Sigmoid colon (tissue), 7 donors: ENCODE results near the gene TEX51. TPM values are rescaled to one million over a fixed set of nuclear protein-coding genes. Genes with fewer than 3 reads are reported as not detected.

Experiments used
- DNase-seq: peaks from one replicate; pipeline ENCODE4 v3.0.0-alpha.2; 2019
- H3K27ac ChIP-seq, 4 donors: fragments of 200-600 bp; sonication (generic); one replicate each; pipeline ENCODE4 v1.5.1; 2016 to 2019; ENCODE audit warnings: mild to moderate bottlenecking in 1 of 4
- H3K27me3 ChIP-seq, 3 donors: fragments of 200-600 bp; sonication (generic); one replicate each; pipeline ENCODE4 v1.5.1; 2019; ENCODE audit warnings: mild to moderate bottlenecking in 1 of 3
- H3K36me3 ChIP-seq, 4 donors: fragments of 200-600 bp; sonication (generic); one replicate each; pipeline ENCODE4 v1.5.1; 2016 to 2019
- H3K4me1 ChIP-seq, 4 donors: fragments of 200-600 bp; sonication (generic); one replicate each; pipeline ENCODE4 v1.5.1; 2017 to 2019
- H3K4me3 ChIP-seq, 4 donors: fragments of 200-600 bp; sonication (generic); one replicate each; pipeline ENCODE4 v1.5.1; 2017 to 2019; ENCODE audit warnings: mild to moderate bottlenecking in 2 of 4, moderate library complexity in 1 of 4
- H3K9me3 ChIP-seq, 4 donors: fragments of 200-600 bp in 3 of 4; sonication (generic) in 3 of 4; one replicate each; pipeline versions ENCODE4 v1.5.1 to v1.6.1; 2013 to 2019
- CTCF ChIP-seq, 4 experiments: fragments of 450-650 bp in 3 of 4; fragments of 200-600 bp in 1 of 4; IDR thresholded peaks; one replicate each; pipeline ENCODE4 v1.5.1; 2016 to 2019; ENCODE audit warnings: antibody characterized with exemption in 4 of 4, mild to moderate bottlenecking in 3 of 4, moderate library complexity in 2 of 4
- EP300 ChIP-seq, 4 donors: sonication (generic); formaldehyde crosslinking; IDR thresholded peaks; one replicate each; pipeline ENCODE4 v1.6.1; 2017; ENCODE audit warnings: antibody characterized with exemption in 4 of 4
- POLR2A ChIP-seq, 2 donors: fragments of 450-650 bp; IDR thresholded peaks; one replicate each; pipeline ENCODE4 v1.6.1; 2016; ENCODE audit warnings: antibody characterized with exemption in 2 of 2, mild to moderate bottlenecking in 2 of 2, moderate library complexity in 2 of 2
- POLR2AphosphoS5 ChIP-seq, 4 donors: sonication (generic); formaldehyde crosslinking; IDR thresholded peaks; one replicate each; pipeline ENCODE4 v1.6.1; 2017; ENCODE audit warnings: antibody characterized with exemption in 4 of 4
- WGBS, 2 donors: extraction: QIAGEN DNeasy Blood & Tissue Kit; methylation state at CpG; one replicate each; pipeline ENCODE4 v1.1.7; 2013; 5-methylcytosine and 5-hydroxymethylcytosine counted together
- intact Hi-C: fragments of 100-400 bp; cut with DNase I; formaldehyde crosslinking; loops from one replicate; pipeline ENCODE4 v1.15.1; 2023
- polyA plus RNA-seq, 3 donors: library from polyadenylated mRNA; stranded (reverse); fragments of 200-250 nt; gene quantifications; one replicate each; pipeline ENCODE4 v1.2.3, GENCODE V29; 2013
- total RNA-seq, 4 donors: library from RNA; depleted of rRNA; stranded (reverse); fragments of >200 nt; gene quantifications; one replicate each; pipeline ENCODE4 v1.1.0, GENCODE V29; 2016
- donor health status: healthy with polysubstance abuse.
- donor health status: Bipolar disorder and iron deficiency.
- donor health status: healthy.

Gene TEX51
- total and polyA plus RNA-seq, 7 donors: 1.2 TPM; not detected in 6

- no peak overlapping the region for H3K27ac ChIP-seq
- WGBS, 2 donors: 52 to 68% methylated on average over 2 of the region's 2 CpGs
- no peaks in the 10 kb centered on the region for H3K27me3 ChIP-seq
- no peak for DNase-seq
- no peak for TF ChIP-seq EP300 (IDR thresholded peaks at IDR 0.05)
- TF ChIP-seq POLR2A (IDR thresholded peaks at IDR 0.05): no peak
- no peak for TF ChIP-seq POLR2AphosphoS5 (IDR thresholded peaks at IDR 0.05)
- no peak for TF ChIP-seq CTCF (IDR thresholded peaks at IDR 0.05)
- intact Hi-C loops: no loop called here
- no peaks in the 10 kb centered on the region for H3K36me3 ChIP-seq
- H3K4me1 ChIP-seq: no peaks in the 10 kb centered on the region
- H3K4me3 ChIP-seq: no peak overlapping the region
- H3K9me3 ChIP-seq: no peaks in the 10 kb centered on the region
Observed at GRCh38 chr2:126860385-126860784, 38.3 kb upstream of the TEX51 start.

GRCh38 chr2:126862730-126863129 lies 36.0 kb upstream of the TEX51 start:
- intact Hi-C loops: no loop called here
- H3K4me1 ChIP-seq: no peaks in the 10 kb centered on the region
- no peaks in the 10 kb centered on the region for H3K9me3 ChIP-seq
- no peaks in the 10 kb centered on the region for H3K36me3 ChIP-seq
- 77 to 80% methylated on average over 1 of the region's 1 CpG for WGBS, 2 donors
- H3K27me3 ChIP-seq: no peaks in the 10 kb centered on the region
- no peak for TF ChIP-seq POLR2A (IDR thresholded peaks at IDR 0.05)
- TF ChIP-seq EP300 (IDR thresholded peaks at IDR 0.05): no peak
- TF ChIP-seq POLR2AphosphoS5 (IDR thresholded peaks at IDR 0.05): no peak
- no peak for DNase-seq
- no peak overlapping the region for H3K27ac ChIP-seq
- no peak overlapping the region for H3K4me3 ChIP-seq

- Histone ChIP-seq H3K27ac (no peak overlapping the region), H3K9me3 (no peaks in the 10 kb centered on the region), H3K4me1 (no peaks in the 10 kb centered on the region), H3K36me3 (no peaks in the 10 kb centered on the region), H3K27me3 (no peaks in the 10 kb centered on the region), H3K4me3 (no peak overlapping the region)
- intact Hi-C loops: no loop called here
- 41 to 61% methylated on average over 5 of the region's 5 CpGs for WGBS, 2 donors
- TF ChIP-seq POLR2A (IDR thresholded peaks at IDR 0.05) (no peak), CTCF (IDR thresholded peaks at IDR 0.05) (no peak), EP300 (IDR thresholded peaks at IDR 0.05) (no peak), POLR2AphosphoS5 (IDR thresholded peaks at IDR 0.05) (no peak)
- no peak for DNase-seq
Observed at GRCh38 chr2:126863336-126864015, 35.2 kb upstream of the TEX51 start.

- H3K27me3 ChIP-seq: no peaks in the 10 kb centered on the region
- no peak for DNase-seq
- H3K36me3 ChIP-seq: no peaks in the 10 kb centered on the region
- intact Hi-C loops: no loop called here
- no peak overlapping the region for H3K27ac ChIP-seq
- H3K9me3 ChIP-seq: no peaks in the 10 kb centered on the region
- no peaks in the 10 kb centered on the region for H3K4me1 ChIP-seq
- WGBS, 2 donors: 74 to 91% methylated on average over 3 of the region's 3 CpGs
- no peak for TF ChIP-seq POLR2A (IDR thresholded peaks at IDR 0.05)
- no peak for TF ChIP-seq CTCF (IDR thresholded peaks at IDR 0.05)
- TF ChIP-seq POLR2AphosphoS5 (IDR thresholded peaks at IDR 0.05): no peak
- no peak for TF ChIP-seq EP300 (IDR thresholded peaks at IDR 0.05)
- H3K4me3 ChIP-seq: no peak overlapping the region
Observed at GRCh38 chr2:126864861-126865260, 33.8 kb upstream of the TEX51 start.

GRCh38 chr2:126866451-126866850 lies 32.2 kb upstream of the TEX51 start:
- no peak for TF ChIP-seq POLR2AphosphoS5 (IDR thresholded peaks at IDR 0.05)
- no peak for TF ChIP-seq CTCF (IDR thresholded peaks at IDR 0.05)
- TF ChIP-seq POLR2A (IDR thresholded peaks at IDR 0.05): no peak
- TF ChIP-seq EP300 (IDR thresholded peaks at IDR 0.05): no peak
- no peak overlapping the region for H3K4me3 ChIP-seq
- 93 to 94% methylated on average over 4 of the region's 4 CpGs for WGBS, 2 donors
- H3K36me3 ChIP-seq: no peaks in the 10 kb centered on the region
- no peak overlapping the region for H3K27ac ChIP-seq
- no peaks in the 10 kb centered on the region for H3K9me3 ChIP-seq
- H3K4me1 ChIP-seq: no peaks in the 10 kb centered on the region
- no peaks in the 10 kb centered on the region for H3K27me3 ChIP-seq
- intact Hi-C loops: no loop called here
- DNase-seq: no peak
